GM18909 (cell line): ENCODE results near the gene NTMT2.
"Not testable (repeated sequence)": the region's sequence is repeated elsewhere in the genome, so short reads cannot be mapped to it uniquely, and the experiment has no call there.

Source experiments
- ATAC-seq: cut with Tn5 transposase; IDR thresholded peaks from one replicate; pipeline ENCODE4 v1.9.1; 2021; ENCODE audit warnings: mild to moderate bottlenecking; ENCODE audit not compliant: unreplicated experiment, poor library complexity

The NTMT2 gene

GRCh38 chr1:170155055-170155454, 9.3 kb downstream of the NTMT2 start:
- no peak for ATAC-seq

DNA sequence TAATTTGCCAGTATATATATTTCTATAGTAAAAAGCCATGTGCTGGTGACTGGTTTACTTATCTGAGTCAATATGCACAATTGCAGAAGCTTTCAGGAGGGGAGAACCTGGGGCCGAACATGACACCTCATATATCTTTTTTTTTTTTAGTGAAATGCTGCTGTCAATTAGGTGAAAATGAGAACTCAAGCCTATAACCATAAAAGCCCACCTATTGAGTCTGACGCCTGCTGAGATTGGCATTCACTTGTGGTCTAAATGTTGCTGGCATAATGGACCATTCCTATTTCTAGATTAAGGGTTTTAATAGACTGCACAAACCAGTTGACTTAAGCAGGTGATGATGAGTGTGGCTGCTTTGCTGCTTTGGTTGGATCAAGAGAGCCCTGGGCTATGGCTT, 10.8 kb downstream of the NTMT2 start:
- ATAC-seq: no peak

DNA sequence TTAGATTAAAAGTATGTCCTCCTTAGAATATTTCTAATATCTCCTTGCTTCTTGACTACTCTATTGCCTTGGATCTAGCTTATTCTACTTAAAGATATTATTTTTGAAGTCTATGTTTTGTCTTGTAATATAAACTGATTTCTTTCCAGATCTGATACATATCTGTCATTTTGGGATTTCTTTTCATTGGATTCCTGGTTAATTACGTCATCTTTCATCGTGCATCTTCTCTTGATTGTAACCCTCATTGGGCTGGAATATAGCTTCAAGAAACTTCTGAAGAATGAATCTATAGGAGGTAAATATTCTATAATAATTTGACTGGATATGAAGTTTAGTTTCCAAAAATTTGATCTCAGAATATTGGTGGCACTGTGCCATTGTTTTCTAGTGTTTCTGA, 12.1 kb downstream of the NTMT2 start:
- ATAC-seq: no peak

GRCh38 chr1:170162459-170163246, 16.9 kb downstream of the NTMT2 start:
- no peak for ATAC-seq

DNA sequence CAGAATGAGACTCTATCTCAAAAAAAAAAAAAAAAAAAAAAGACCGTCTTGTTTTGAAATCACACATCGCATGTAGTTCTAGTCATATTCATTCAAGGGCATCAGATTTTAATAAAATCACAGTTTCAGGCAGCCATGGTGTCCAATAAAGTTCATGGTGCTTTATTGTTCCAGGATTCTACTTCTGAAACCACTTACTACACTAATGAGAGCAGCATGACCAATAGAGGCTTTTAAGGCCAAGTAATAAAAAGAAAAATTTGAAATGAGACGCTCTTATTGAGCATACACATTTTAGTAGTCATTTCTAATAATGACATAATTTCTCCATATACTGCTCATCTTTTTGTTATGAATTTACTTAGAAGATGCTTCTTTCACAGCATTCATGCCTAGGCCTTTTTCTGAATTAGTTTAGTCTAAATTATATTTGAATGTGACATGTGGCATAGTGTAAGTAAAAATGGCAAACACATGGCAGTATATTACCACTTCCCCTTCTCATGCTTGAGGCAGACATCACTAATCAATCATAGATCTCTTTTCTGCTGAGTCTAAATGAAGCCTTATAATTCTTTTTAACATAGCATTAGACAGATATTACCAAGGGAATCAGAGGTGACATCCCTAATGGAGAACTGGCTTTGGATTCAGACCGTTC, 18.5 kb downstream of the NTMT2 start:
- no peak for ATAC-seq

- no peak for ATAC-seq
Observed at GRCh38 chr1:170166518-170167180, 20.9 kb downstream of the NTMT2 start.

DNA sequence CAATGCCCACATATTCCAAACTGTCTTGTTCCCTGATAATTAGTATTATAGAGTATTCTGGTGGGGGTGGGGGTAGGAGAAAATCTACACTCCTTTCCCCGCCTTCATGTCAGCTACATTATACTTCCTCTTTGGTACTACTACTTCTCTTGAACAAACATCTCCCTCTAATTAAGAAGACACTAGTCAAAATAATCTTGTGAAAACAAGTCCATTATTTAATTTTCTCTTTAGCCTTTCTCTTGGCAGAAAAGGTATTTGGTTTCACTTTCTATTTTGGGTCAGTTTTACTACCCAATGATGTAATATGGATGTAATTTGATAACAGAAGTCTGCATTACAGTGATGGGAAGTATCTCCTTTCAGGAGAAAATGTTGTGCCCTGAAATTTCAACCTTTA, 22.5 kb downstream of the NTMT2 start:
- ATAC-seq: no peak

GRCh38 chr1:170170513-170170912, 24.8 kb downstream of the NTMT2 start:
- not testable (repeated sequence) for ATAC-seq

DNA sequence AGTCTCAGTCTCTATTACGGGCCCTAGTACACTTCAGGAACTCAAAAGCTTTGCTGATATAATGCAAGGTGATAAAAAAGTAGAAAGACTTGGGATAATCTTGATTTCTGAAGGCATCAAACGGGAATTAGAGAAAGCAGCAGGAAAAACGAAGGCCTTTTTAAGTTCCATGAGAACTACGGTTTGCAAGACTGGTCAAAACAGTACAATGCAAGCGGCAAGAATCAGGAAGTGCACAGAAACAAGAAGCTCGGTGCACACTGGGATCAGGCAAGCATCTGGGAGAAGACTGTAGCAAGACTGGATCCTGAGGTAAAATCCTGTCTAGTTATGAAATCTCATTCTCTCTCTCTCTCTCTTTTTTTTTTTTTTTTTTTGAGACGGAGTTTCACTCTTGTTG, 28.6 kb downstream of the NTMT2 start:
- ATAC-seq: no peak

DNA sequence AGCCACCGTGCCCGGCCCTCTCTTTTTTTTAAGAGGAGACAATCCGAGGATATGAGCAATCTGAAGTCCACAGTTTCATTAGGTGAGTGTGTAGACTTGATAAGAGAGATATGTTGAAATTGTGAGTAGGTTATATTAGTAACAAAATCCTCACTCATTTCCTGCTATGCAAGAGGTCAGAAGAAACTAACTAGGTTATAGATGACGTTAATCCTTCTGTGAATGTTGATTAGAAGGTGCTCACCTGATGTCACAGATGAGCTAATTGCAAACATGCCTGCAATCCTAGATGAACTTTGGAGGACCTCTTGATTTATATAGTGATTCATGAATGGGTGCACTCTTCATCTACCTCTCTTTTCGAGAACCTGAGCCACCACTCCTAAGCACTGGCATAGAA, 29.3 kb downstream of the NTMT2 start:
- no peak for ATAC-seq

DNA sequence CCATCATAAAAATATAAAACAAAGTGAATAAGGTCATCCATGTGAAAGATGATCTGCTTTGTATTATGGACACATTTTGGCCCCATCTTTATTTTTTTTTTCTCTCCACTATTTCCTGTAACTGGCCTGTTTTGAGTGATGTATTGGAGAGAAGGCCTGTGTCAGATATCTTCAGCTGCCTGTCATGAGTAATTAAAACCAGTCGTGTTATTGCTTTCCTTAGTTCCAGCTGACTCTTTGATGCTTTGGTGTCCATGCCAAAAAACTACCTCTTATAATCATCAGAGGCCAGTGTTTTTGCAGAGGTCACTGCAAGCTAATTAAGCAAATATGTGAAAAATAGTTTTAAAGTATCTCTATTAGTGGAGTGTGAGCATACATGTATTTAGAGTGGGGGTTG, 29.7 kb downstream of the NTMT2 start:
- ATAC-seq: no peak

- ATAC-seq: no peak
Observed at GRCh38 chr1:170176772-170177171, 31.0 kb downstream of the NTMT2 start.

GRCh38 chr1:170182442-170182841, 36.7 kb downstream of the NTMT2 start:
- ATAC-seq: no peak

DNA sequence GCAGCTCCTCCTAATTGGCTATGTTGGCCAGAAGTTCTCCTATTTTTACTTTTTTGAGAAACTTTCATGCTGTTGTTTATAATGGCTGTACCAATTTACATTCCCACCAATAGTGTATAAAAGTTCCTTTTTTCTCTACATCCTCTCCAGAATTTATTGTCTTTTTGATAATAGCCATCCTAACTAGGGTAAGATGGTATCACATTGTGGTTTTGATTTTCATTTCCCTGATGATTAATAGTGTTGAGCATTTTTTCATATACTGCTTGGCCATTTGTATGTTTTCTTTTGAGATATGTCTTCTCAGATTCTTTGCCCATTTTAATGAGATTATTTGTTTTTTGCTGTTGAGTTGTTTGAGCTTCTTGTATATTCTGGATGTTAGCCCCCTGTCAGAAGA, 46.8 kb downstream of the NTMT2 start:
- ATAC-seq: no peak

DNA sequence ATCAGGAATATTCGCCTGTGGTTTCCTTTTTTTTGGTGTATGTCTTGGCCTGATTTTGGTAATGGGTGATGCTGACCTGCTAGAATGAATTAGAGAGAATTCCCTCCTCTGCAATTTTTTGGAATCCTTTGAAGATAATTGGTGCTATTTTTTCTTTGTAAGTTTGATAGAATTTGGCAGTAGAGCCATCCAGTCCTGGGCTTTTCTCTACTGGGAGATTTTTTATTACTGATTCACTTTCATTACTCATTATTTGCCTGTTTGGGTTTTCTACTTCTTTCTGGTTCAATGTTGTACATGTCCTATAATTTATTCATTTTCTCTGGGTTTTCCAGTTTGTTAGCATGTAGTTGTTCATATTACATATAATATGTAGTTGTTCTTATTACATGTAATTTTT, 48.7 kb downstream of the NTMT2 start:
- no peak for ATAC-seq

- ATAC-seq: no peak
Observed at GRCh38 chr1:170196490-170197236, 50.9 kb downstream of the NTMT2 start.

DNA sequence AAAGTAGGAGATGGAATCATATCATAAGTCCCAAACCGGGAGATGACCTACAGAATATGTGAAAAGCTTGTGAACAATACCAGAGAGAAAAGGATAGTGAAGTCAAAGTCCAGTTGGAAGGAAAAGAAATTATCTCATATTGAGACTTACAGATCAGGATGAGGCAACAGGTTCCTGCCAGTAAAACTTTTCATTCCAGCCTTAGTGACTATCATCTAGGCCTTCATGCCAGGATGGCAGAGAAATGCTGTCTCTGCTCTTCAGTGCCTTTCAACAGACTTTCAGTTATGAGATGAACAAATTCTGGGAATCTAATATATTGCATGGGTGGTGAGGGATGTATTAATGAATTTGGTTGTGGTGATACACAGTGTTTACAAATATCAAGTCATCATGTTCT, 52.3 kb downstream of the NTMT2 start:
- ATAC-seq: no peak

DNA sequence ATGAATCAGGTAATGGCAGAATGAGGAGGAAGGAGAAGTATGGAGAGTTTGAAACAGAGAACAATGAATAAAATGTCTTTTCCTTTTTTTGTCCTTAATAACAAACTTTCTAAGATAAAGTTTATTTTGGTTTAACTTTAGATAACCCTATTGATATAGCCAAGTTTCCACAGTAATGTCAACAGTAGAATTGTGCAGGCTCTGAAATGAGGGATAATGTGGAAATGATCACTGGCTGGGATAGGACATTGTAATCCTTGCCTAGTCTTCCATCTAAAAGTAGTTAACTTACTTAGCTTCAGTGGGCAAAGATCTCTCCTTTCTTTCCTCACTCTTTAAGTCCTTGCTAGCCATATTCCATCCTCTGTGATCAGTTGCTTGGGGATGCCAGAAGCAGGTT, 52.8 kb downstream of the NTMT2 start:
- ATAC-seq: no peak

DNA sequence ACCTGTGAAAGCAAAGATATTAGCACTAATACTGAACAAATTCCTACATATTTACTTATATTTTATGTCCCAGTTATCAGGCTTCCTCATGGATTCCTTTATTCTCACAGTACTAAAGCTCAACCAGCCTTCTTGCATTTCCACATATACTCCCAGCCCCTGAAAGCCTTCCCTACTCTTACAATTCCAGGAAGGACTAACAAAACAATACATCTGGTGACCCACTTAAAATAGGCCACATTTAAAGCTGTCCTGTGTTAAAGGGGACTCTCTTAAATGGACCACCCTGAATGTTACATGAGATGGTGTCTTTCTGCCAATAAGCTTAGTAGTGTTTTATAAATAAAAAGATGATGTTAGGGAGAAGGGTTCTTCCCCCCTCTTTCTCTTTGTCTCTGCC, 54.4 kb downstream of the NTMT2 start:
- ATAC-seq: no peak

GRCh38 chr1:170200621-170201397, 55.0 kb downstream of the NTMT2 start:
- no peak for ATAC-seq
